Bronchial smooth muscle cell (primary cell): ENCODE results near the gene HPCA. TPM values are rescaled to one million over a fixed set of nuclear protein-coding genes. Genes with fewer than 3 reads are reported as not detected.

Source experiments
- total RNA-seq: library from RNA; depleted of rRNA; stranded (reverse); fragments of >200 nt; gene quantifications from 2 replicates; pipeline ENCODE4 v1.2.1, GENCODE V29; 2014

The HPCA gene
- total RNA-seq, result 0.43 TPM in 1 of 2 replicates, not detected in the other

DNA sequence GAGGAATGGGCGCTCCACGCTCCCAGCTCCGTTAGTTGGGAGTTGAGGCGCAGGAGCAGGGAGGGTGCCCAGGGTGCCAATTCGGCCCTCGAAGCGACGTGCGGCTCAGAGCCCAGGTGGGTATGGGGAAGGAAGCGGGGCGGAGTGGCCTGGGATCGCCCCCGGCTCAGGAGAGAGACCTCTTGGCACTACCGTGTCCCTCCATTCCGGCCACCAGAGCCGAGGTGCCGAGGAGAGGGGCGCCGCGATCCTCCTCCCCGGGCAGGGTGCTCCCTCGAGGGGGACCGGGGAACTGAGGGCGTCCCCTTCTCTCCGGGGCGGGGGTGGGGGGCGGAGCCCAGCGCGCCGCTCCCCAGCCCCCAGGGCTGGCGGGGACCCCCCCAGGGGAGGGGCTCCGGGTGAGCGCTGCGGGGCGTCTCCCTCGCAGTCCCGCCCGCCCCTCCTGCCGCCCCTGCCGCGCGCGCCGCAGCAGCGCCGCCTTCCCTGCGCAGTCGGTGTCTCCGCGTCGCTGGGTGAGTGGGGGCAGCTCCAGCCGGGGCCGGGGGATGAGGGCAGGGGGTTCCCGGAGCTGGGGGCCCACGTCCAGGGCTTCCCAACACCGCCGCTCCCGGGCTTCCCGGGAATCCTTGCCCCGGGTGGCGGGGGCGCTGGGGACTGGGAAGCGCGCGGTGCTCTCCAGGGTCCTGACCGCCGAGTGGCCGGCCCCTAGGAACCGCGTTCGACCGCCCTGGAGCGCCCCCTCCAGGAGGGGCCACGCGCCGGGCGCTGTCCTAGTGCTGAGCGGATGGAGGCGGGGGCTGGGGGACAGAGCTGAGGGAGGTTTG is at the start of gene HPCA:
Gene HPCA (plus strand): TSS at position 488 of the 824 bp plus-strand sequence. CDS start 2,408 bp downstream, outside the sequence.

GRCh38 chr1:32870615-32871363 is 15.5 kb upstream of the HPCA start, which contains the start of gene FNDC5:
Gene FNDC5, minus strand, starts transcription at chr1:32870912.

GRCh38 chr1:32900956-32901822 is 14.9 kb downstream of the HPCA start, which contains the start of gene TMEM54:
Gene TMEM54, minus strand, starts transcription at chr1:32901389. Its CDS starts 151 bp downstream, at chr1:32901238.

Other genes with a start within 250 kb of the HPCA start
- gene ZBTB8OS, start 235.9 kb upstream of the HPCA start, total RNA-seq, result 48.1 and 69.9 TPM in 2 replicates
- 62.4 and 121 TPM in 2 replicates for gene RBBP4, start 235.3 kb upstream of the HPCA start, total RNA-seq
- gene SYNC, start 183.7 kb upstream of the HPCA start, total RNA-seq, result 108 TPM in 2 replicates
- gene YARS1, start 69.1 kb upstream of the HPCA start, total RNA-seq, result 83.7 and 86.2 TPM in 2 replicates
- gene S100PBP, start 68.8 kb upstream of the HPCA start, total RNA-seq, result 37.0 and 59.8 TPM in 2 replicates
- gene FNDC5, start 15.6 kb upstream of the HPCA start, total RNA-seq, result 4.6 and 17.1 TPM in 2 replicates
- 27.9 and 55.5 TPM in 2 replicates for gene TMEM54, start 14.9 kb downstream of the HPCA start, total RNA-seq
- 8.5 and 12.5 TPM in 2 replicates for gene RNF19B, start 78.3 kb downstream of the HPCA start, total RNA-seq
- gene AK2, start 150.4 kb downstream of the HPCA start, total RNA-seq, result 32.3 and 50.4 TPM in 2 replicates
- gene AZIN2, start 194.7 kb downstream of the HPCA start, total RNA-seq, result 5.2 and 6.0 TPM in 2 replicates